HL-60 (cell line): ENCODE results near the gene CCN2.
"Not testable (repeated sequence)": the region's sequence is repeated elsewhere in the genome, so short reads cannot be mapped to it uniquely, and the experiment has no call there.

Experiments
- DNase-seq, 2 experiments: peaks; one replicate each; pipeline ENCODE4 v3.0.0-alpha.2; 2010 to 2020; ENCODE audit warnings: low read depth in 1 of 2, low spot score in 1 of 2
- H3K27ac ChIP-seq: fragments of 250-450 bp; sonication (Bioruptor Pico); replicated peaks from 2 replicates; pipeline ENCODE4 v1.5.1; 2020; ENCODE audit warnings: mild to moderate bottlenecking, moderate library complexity
- H3K27me3 ChIP-seq: fragments of 250-450 bp; sonication (Bioruptor Pico); 2 replicates; pipeline ENCODE4 v1.5.1; 2021; ENCODE audit warnings: mild to moderate bottlenecking, moderate library complexity; ENCODE audit not compliant: insufficient read depth, poor library complexity, severe bottlenecking
- H3K4me3 ChIP-seq: replicated peaks from 2 replicates; pipeline ENCODE4 v1.5.1; 2011; ENCODE audit warnings: mild to moderate bottlenecking, control low read depth, low read length; ENCODE audit not compliant: insufficient read depth
- GABPA ChIP-seq: IDR thresholded peaks from 2 replicates; pipeline ENCODE4 v1.6.1; 2012; ENCODE audit warnings: low read depth
- POLR2AphosphoS5 ChIP-seq: IDR thresholded peaks from 2 replicates; pipeline ENCODE4 v1.6.1; 2012; ENCODE audit warnings: low read depth
- SPI1 ChIP-seq: IDR thresholded peaks from 2 replicates; pipeline ENCODE4 v1.6.1; 2012; ENCODE audit warnings: low read depth, mild to moderate bottlenecking, borderline replicate concordance
- TF ChIP-seq, protein P1 (sequence below): IDR thresholded peaks from 2 replicates; pipeline ENCODE4 v1.6.1; 2012; ENCODE audit warnings: low read depth; ENCODE audit not compliant: insufficient replicate concordance
- TF ChIP-seq, protein P2 (sequence below): IDR thresholded peaks from one replicate; pipeline ENCODE4 v1.5.1; 2011; ENCODE audit warnings: low read length, control low read depth, inconsistent platforms; ENCODE audit not compliant: insufficient read depth

Gene CCN2

DNA sequence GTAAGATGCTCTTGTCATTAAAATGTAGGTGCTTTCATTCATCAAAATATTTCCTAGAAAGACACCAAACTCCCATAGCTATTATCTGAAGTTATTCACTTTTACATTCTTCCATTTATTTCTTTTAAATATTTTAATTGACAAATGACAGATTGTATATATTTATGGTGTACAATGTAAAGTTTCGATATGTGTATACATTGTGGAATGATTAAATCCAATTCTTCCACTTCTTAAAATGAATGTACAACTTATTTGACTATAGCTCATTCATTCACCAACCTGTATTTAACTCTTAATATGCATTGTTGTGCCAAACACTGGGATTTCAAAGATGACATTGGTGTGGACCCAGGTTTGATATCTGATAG, 41.0 kb downstream of the CCN2 start:
- no peak for DNase-seq
- Histone ChIP-seq H3K4me3 (no peak overlapping the region), H3K27ac (no peak overlapping the region), H3K27me3 (no peaks in the 10 kb centered on the region)
- TF ChIP-seq SPI1 (no peak), POLR2AphosphoS5 (no peak), GABPA (no peak)
- TF ChIP-seq, protein P1, sequence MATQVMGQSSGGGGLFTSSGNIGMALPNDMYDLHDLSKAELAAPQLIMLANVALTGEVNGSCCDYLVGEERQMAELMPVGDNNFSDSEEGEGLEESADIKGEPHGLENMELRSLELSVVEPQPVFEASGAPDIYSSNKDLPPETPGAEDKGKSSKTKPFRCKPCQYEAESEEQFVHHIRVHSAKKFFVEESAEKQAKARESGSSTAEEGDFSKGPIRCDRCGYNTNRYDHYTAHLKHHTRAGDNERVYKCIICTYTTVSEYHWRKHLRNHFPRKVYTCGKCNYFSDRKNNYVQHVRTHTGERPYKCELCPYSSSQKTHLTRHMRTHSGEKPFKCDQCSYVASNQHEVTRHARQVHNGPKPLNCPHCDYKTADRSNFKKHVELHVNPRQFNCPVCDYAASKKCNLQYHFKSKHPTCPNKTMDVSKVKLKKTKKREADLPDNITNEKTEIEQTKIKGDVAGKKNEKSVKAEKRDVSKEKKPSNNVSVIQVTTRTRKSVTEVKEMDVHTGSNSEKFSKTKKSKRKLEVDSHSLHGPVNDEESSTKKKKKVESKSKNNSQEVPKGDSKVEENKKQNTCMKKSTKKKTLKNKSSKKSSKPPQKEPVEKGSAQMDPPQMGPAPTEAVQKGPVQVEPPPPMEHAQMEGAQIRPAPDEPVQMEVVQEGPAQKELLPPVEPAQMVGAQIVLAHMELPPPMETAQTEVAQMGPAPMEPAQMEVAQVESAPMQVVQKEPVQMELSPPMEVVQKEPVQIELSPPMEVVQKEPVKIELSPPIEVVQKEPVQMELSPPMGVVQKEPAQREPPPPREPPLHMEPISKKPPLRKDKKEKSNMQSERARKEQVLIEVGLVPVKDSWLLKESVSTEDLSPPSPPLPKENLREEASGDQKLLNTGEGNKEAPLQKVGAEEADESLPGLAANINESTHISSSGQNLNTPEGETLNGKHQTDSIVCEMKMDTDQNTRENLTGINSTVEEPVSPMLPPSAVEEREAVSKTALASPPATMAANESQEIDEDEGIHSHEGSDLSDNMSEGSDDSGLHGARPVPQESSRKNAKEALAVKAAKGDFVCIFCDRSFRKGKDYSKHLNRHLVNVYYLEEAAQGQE = no peak
- TF ChIP-seq, protein P2, sequence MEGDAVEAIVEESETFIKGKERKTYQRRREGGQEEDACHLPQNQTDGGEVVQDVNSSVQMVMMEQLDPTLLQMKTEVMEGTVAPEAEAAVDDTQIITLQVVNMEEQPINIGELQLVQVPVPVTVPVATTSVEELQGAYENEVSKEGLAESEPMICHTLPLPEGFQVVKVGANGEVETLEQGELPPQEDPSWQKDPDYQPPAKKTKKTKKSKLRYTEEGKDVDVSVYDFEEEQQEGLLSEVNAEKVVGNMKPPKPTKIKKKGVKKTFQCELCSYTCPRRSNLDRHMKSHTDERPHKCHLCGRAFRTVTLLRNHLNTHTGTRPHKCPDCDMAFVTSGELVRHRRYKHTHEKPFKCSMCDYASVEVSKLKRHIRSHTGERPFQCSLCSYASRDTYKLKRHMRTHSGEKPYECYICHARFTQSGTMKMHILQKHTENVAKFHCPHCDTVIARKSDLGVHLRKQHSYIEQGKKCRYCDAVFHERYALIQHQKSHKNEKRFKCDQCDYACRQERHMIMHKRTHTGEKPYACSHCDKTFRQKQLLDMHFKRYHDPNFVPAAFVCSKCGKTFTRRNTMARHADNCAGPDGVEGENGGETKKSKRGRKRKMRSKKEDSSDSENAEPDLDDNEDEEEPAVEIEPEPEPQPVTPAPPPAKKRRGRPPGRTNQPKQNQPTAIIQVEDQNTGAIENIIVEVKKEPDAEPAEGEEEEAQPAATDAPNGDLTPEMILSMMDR = no peak

DNA sequence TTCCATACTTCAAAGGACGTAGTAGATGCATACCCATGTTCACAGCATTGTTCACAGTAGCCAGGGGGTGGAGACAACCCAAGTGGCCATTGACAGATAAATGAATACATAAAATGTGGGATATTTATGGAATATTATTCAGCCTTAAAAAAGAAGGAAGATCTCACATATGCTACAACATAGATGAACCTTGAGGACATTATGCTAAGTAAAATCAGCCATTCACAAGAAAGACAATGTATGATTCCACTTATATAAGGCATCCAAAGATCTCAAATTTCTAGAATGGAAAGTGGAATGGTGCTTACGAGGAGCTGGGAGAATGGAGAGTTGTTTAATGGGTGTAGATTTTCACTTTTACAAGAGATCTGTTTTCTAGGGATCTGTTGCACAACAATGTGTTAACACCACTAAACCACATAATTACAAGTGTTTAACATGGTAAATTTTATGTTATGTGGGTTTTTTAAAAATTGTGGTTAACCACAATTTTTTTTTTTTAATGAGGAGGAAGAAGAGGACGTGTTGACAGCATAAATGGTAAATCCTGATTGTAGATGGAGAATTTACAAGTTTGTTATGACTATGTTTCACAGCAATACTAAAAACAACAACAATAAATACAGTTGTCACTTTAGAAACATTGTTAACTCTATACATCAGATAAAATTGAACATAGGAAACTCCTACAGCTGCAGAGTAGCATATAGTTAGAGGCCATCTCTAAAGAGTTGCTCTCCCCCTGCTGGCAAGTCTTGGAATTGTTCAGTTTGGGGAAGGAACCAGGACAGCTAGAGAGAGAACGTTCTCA, 41.6 kb downstream of the CCN2 start:
- TF ChIP-seq POLR2AphosphoS5 (no peak), GABPA (no peak), SPI1 (0 out of 2 replicates have a peak, but pooled peaks have one; percentile 2)
- TF ChIP-seq, protein P1 = no peak
- TF ChIP-seq, protein P2 = peak; percentile 70
- no peak overlapping the region for H3K4me3 ChIP-seq
- DNase-seq = peak; percentile 26 to 57
- no peaks in the 10 kb centered on the region for H3K27me3 ChIP-seq
- no peak overlapping the region for H3K27ac ChIP-seq

DNA sequence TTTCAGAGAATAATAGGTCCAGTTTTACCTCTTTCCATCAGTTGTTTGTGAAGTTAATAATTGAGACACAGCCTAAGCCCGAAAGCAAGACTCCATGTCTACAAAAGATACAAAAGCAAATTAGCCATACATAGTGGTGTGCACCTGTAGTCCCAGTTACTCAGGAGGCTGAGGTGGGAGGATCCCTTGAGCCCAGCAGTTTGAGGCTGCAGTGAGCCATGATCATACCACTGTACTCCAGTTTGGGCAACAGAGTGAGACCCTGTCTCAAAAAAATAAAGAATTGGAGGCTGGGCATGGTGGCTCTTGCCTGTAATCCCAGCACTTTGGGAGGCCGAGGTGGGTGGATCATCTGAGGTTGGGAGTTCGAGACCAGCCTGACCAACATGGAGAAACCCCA, 42.4 kb downstream of the CCN2 start:
- H3K27me3 ChIP-seq, H3K4me3 ChIP-seq, H3K27ac ChIP-seq, DNase-seq: not testable (repeated sequence)

DNA sequence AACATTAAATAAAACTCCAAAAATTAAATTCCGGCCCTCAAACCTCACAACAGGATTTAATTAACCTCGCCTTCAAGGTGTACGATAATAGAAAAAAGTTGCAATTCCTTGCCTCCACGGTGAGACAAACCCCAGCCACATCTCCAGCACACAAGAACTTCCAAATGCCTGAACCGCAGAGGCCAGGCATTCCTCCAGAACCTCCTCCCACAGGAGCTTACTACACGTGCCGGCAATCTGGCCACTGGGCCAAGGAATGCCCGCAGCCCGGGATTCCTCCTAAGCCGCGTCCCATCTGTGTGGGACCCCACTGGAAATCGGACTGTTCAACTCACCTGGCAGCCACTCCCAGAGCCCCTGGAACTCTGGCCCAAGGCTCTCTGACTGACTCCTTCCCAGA, 47.4 kb downstream of the CCN2 start:
- H3K27me3 ChIP-seq = not testable (repeated sequence)

DNA sequence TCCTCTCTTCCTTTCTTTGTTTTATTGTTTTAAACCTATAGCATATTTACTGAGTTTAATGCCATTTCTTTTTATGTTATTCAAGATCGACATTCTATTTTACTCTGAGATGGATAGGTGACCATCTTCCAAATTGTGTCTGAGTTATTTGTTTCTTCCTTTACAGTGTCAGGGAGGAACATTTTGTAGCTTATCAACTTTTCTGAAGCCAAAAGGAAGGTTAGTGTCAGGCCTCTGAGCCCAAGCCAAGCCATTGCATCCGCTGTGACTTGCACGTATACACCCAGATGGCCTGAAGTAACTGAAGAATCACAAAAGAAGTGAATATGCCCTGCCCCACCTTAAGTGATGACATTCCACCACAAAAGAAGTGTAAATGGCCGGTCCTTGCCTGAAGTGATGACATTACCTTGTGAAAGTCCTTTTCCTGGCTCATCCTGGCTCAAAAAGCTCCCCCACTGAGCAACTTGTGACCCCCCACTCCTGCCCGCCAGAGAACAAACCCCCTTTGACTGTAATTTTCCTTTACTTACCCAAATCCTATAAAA, 49.8 kb downstream of the CCN2 start:
- not testable (repeated sequence) for H3K4me3 ChIP-seq, H3K27me3 ChIP-seq, DNase-seq, H3K27ac ChIP-seq

More for the DNA sequence above, 47.4 kb downstream of the CCN2 start:
- not testable (repeated sequence) for DNase-seq, H3K27ac ChIP-seq, H3K4me3 ChIP-seq
